GM21447 (cell line): Measurements from ENCODE around the gene CDK5.

Experiments used
- ATAC-seq: cut with Tn5 transposase; IDR thresholded peaks from one replicate; pipeline ENCODE4 v1.9.1; 2021; ENCODE audit not compliant: unreplicated experiment

The CDK5 gene

DNA sequence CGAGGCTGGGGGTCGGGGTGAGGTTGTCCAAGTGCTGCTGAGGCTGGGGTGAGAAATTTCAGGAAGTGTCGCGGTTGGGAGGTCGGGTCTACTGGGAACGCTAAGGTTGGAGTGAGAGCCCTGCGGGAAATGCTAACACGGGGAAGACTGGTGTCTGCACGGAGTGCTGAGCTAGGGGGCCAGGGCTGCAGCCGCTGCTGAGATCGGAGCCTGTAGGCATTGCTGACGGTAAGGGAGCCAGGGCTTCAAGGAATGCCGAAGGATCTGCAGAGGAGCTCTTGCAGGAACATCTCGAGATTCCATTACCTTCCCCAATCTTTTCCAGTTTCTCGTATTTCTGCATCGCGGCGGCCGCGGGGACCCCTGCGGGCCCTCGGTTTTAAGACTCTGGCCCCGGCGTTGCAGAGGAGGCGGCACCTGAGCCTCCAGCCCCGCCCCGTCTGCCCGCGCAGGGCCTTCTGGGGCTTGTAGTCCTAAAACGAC lies at the start of gene CDK5:
Gene CDK5 (minus strand): TSS at position 392 of the 483 bp plus-strand sequence. CDS start 49 bp downstream, at position 343.
- peak; percentile 6 for ATAC-seq

GRCh38 chr7:151104411-151105235 lies 46.9 kb upstream of the CDK5 start:
- no peak for ATAC-seq

DNA sequence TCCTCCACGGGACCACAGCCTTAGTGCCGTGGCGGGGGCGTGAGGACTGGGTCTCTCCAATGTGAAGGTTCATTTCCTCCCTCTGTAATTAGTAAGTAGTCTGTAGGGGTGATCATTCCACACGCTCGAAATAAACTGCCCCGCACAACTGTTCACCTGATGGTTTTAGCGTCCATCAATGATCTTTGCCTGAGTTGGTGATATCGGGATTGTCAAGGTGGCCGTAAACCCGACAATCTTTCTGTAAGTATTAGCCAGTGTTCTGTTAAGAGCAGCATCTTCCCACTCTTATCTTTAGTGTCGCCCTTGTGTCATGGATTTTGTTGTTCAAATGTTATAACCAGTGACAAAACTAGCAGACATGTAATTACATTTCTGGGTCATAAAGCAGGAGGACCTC lies 46.3 kb upstream of the CDK5 start:
- ATAC-seq = no peak

DNA sequence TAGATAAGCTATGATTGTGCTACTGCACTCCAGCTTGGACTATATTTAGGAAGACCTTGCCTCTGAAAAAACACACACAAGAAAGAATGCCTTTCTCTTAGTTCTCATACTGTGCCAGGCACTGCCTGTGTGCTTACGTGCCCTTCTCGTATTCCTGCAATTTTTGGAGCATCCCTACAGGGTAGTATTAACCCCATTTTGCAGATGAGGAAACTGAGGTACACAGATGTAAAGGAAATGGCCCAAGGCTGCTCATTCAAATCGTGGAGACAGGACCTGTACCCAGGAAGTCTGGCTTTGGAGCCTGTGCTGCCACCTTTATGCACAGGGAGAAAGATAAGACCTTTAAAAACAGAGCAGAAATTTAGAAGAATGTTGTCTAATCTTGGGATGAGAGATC lies 45.3 kb upstream of the CDK5 start:
- no peak for ATAC-seq

DNA sequence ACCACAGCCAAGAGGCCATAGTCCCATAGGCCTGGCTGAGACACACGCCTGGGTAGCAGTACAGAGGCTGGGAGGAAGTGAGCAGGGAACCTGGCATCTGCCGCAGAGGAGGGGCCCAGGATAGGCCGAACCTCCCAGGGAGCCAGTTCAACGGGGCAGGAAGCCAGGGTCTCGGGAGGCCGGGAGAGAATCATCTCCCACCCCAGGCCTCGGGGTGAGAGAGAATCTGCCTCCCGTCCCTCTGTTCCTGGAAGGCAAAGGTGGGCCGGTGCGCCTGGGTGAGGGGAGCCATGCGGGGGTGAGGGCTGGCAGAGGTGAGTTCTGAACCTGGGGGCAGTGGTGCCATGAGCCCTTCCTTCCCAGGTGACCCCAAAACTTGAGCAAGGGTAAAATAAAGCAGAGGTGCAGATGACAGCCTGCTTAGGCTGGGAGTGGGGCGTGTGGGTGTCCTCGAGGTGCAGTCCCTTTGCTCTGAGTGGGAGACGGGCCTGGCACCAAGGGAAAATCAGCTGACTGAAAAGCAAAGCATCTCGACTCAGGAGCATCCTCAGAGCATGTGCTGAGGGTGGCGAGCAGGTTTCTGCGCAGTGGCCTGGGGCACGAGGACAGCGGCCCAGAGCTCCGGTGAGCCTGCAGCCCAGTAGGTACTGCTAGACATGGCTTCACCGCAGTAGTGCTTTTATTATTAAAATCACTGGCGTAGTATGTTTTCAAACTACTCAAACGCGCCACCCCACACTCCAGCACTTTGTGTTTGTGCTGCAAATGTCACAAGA lies 44.1 kb upstream of the CDK5 start:
- no peak for ATAC-seq

DNA sequence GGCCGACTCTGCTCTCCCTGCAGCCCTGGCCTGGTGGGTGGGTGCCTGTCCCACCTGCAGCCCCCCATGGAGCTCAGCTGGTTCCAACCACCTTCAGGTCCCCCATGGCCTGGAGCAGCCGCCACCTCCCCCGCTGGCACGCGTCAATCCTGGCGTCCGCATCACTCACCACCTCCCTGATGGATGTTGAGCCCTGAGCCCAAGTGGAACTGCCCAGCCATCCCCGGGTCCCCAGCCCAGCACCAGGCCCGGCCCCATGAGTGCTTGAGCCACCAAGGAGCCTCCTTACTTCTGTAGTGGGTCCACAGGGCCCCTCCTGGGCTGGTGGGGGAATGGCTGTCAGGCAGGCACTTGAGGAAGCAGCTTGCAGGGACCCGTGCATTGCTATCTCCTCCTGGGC lies 43.2 kb upstream of the CDK5 start:
- ATAC-seq = no peak

DNA sequence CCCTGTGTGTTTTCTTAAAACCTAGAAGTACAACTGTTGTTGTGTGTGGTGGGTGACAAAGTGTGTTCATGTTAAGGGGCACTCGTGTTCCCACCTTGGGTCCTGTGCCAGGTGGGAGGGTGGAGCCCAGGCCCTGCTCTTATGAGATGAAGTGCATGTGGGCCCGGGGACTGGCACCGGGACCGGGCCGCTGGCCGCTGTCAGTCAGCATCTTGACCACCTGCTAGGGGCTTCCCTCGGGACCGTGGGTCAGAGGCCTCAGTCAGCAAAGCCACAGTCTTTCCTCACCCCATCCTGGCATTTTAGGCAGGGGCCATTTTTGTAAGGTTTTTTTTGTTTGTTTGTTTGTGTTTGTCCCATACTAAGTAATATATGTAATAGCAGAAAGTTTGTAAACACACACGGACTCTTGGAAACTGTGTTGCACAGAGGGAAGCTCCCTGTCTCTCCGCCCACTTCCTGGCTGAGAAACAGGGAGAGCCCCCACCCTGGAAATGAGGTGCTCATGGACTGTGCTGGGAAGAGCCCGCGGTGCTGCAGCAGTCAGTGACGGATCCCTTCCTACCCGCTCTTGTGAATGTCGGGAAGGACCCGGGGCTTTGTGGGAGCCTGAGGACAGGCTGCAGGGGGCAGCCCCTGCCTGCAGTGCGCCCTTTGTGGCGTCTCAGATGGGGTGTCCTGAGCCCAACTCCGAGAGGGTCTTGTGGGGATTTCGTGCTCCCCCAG lies 42.0 kb upstream of the CDK5 start:
- ATAC-seq = no peak

- no peak for ATAC-seq
These were observed 38.3 kb upstream of the CDK5 start for GRCh38 chr7:151095828-151096475.

GRCh38 chr7:151095123-151095797 lies 37.6 kb upstream of the CDK5 start:
- ATAC-seq = no peak

DNA sequence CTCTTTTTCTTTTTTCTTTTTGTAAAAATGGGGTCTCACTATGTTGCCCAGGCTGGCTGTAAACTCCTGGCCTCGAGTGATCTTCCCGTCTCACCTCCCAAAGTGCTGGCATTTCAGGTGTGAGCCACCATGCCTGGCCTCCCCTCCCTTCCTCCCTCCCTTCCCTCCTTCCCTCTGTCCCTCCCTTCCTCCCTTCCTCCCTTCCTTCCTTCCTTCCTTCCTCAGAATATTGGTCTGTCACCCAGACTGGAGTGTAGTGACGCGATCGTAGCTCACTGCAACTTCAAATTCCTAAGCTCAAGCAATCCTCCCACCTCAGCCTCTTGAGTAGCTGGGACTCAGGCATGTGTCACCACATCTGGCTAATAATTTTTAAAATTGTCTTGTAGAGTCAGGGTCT lies 37.0 kb upstream of the CDK5 start:
- ATAC-seq = no peak

DNA sequence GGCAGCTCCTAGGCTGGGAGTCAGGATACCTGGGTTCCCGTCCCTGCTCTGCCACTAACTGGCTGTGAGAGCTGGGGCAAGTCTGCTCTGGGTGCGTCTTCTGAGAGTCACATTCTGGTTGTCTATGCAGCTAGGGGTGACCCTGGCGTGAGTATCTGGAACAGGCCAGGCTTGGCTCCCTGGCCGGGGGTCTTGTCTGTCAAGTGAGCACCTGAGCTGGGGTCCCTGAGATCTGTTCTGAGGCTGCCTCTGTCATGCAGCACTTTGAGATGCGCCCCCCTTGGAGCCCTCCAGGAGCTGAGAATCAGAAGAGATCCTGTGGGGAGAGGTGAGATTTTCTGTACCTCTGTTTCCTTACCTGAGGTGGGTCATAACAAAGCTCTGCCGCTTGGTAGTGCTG lies 36.1 kb upstream of the CDK5 start:
- ATAC-seq = no peak

DNA sequence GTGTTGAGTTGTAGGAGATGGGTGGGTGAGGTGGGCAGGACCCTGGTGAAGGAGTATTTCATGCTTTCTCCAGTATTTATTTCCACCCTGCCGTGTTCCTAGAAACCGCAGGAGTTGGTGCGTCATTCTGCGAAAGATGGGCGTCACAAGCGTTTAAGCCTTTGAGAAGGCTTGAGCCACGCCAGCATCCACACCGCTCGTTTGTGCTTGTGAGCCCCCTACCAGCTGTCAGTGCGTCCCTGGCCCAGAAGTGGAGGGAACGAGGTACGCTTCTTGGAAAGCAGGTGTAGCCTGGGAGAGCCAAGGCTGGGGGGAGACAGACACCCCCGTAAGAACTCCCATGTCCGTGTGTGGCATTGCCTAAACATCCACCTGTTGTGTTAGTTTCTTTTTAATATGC lies 34.3 kb upstream of the CDK5 start:
- ATAC-seq = no peak

DNA sequence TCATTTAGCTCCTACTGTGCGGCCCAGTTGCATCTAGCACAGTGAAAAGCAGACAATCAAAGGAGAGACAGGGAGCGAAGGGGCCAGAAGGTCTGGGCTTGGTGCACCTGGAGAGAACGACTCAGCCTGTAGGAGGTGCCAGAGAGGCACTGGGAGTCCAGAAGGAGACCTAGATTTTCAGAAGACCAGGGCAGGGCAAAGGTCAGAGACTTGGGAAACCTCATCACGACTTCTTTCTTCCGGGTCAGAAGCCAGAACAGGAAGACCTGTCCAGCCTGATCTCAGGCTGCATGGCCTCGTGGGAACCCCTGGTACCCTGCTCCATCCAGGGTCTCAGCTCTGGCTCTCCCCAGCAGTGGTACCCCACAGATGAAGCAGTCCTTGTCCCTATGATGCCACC lies 33.7 kb upstream of the CDK5 start:
- no peak for ATAC-seq

DNA sequence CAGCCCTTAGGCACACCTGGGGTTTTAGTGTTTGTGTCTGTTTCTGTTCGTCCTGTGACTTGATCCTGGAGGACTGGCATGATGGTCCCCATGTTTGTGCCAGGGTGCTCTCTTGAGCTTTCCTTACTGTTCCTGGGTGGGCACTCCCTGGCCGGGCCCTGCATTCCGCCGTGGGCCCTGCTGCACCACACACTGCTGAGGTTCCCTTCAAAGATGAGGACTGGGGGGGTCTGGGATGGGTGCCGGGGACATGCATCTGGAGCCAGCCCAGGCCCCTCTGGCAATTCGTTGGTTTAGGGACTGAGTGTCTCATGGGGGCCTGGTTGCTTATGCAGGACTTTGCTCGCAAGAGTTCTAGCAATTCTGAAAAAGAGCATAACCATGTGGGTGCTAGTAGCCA lies 33.3 kb upstream of the CDK5 start:
- no peak for ATAC-seq

DNA sequence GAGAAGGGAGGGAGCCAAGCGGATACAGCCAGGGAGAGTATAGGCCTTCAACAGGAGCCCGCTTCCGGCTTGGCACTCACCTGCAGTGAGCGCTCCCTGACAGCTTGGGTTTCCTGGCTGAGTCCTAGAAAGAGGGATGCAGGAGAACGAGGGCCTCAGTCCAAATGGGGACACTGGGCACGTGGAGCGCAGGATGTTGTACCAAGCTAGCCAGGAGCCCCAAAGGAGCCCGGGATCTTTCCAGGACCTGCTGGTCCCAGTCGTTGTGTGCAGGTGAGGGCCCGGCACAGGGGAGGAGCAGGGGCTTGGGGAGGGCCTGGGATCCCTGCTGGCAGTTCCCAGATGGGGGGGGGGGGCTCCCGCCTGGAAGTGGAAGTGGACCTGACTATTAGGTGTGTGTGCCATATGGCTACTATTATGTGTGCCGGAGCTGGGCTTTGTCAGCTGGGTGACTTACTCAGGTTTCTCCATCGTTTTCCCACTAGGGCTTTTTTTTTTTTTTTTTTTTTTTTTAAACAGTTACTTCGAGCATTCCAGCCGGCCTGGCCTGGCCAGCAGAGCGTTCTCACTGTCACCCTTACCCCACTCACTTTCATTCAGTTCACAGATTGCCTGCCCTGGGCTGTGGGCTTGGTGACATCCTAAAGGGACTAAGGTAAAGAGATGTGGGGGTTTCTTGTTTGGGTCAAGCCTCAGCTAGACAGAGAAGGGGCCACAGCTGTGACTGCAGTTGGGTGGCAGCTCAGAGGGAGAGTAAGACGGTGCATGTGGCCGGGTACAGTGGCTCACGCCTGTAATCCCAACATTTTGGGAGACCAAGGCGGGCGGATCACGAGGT lies 32.4 kb upstream of the CDK5 start:
- ATAC-seq = no peak

DNA sequence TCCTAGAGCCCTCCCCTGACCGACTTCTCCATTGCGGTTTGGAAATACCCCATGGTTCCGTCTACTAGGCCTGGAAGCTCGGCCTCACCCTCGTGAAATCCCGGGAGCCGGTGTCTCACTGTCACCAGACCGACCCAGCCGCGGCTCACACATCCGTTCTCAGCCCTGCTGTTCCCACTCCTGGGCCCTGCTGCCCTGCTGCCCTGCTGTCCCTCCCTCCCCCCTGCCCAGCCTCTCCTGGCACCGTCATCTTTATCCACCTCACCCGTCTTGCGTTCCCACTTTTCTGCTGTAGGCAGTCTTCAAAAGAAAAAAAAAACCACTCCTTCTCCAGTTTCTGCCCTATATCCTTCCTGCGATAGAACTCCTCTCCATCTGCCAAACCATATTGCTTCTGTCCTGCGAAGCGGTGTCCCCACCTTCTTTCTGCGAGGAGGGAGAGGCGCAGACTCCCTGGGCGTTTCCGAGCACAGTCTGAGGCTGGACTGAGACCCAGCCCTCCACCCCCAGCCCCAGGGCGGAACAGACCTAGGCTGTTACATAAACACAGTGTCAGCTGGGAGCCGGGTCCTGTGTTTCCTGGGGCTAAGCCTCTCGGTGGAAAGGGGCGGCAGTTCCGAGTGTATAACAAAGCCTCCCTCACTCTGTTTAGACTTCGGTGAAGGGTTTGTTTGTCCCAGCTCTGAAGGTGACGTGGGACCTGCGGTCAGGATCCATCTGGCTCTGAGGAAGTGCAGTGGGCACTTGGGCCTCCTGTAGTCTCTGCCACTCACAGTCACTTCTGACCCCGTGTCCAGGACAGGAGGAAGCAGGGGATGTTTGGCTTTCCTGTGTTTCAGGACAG lies 31.4 kb upstream of the CDK5 start:
- no peak for ATAC-seq

DNA sequence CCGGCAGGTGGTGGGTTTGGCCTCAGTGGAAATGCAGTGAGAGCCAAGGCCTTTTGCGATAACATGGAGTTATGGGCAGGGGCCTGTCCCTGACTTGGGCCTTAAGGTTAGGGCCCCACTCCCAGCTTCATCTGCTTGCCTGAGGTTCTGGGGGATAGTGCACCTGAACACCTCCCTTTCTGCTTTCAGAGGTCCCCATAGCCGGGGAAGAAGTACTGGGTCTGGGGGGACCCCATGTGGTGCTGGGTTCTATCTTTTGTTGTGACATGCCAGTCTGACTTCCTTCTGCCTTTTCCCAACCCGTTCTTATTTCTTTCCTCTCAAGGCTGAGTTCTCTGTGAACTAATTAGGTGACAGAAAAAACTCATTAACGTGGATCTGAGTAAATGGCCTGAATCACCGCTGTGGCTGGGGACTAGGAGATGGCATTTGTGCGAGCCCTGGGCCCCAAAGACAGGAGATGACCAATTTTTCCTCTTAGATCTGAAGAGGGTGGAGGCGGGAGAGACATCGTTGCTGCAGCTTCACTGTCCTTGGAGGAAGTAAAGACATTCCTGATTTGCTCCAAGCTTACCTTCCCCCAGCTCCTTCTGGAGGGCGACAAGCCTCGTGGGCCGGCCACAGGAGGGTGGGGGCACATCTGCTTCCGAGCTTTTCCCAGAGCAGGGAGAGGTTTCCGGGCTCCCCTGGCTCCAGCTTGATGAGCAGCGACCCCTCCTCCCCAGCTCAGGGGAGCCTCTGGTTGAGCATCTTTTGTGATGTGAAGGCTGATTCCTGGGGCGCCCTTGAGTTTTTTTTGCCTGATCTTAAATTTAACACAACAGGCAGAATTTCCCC lies 30.5 kb upstream of the CDK5 start:
- ATAC-seq = no peak
